ENCODE measurements around the gene FARS2.

FARS2 gene

DNA sequence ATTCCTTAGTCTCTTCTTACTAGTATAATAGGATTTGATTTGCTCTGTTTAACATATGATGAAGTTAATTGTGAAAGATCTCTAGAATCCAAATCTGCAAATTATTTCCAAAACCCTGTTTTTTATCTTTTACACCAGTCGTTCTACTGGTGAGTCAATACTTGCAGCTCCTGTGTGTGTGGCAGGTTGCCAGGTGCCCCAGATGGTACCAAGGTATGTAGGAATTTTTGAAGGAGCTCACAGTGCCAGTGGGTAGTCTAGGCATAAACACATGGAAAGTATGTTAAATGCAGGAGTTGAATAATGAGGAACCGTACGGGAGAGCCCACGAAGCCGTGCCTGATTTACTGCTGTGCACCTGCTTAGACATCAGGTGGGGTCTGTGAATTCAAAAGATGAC is 192.2 kb downstream of the FARS2 start:
- no peaks in the 10 kb centered on the region for H3K9me3 ChIP-seq (ENCODE audit: control insufficient read depth, low read length)
- H3K36me3 ChIP-seq (ENCODE audit: control insufficient read depth, insufficient read depth, low read length), result no peaks in the 10 kb centered on the region
- H3K27me3 ChIP-seq (ENCODE audit: control insufficient read depth, insufficient read depth, low read length), result no peaks in the 10 kb centered on the region
- peaks cover 16% of the 10 kb centered on the region for H3K4me1 ChIP-seq (ENCODE audit: control insufficient read depth, insufficient read depth, low read length)
- H3K9ac ChIP-seq (ENCODE audit: low read length), result no peak overlapping the region
- no peak overlapping the region for H3K4me3 ChIP-seq (ENCODE audit: low read length)

- Histone ChIP-seq H3K4me1 (ENCODE audit: control insufficient read depth, insufficient read depth, low read length) (peaks cover 16% of the 10 kb centered on the region), H3K9me3 (ENCODE audit: control insufficient read depth, low read length) (no peaks in the 10 kb centered on the region), H3K4me3 (ENCODE audit: low read length) (no peak overlapping the region), H3K27me3 (ENCODE audit: control insufficient read depth, insufficient read depth, low read length) (no peaks in the 10 kb centered on the region), H3K9ac (ENCODE audit: low read length) (no peak overlapping the region), H3K36me3 (ENCODE audit: control insufficient read depth, insufficient read depth, low read length) (no peaks in the 10 kb centered on the region)
Measured at GRCh38 chr6:5455142-5455541, 193.8 kb downstream of the FARS2 start.

GRCh38 chr6:5457041-5457440 is 195.7 kb downstream of the FARS2 start:
- Histone ChIP-seq H3K4me3 (ENCODE audit: low read length) (no peak overlapping the region), H3K36me3 (ENCODE audit: control insufficient read depth, insufficient read depth, low read length) (no peaks in the 10 kb centered on the region), H3K9me3 (ENCODE audit: control insufficient read depth, low read length) (no peaks in the 10 kb centered on the region), H3K9ac (ENCODE audit: low read length) (no peak overlapping the region), H3K27me3 (ENCODE audit: control insufficient read depth, insufficient read depth, low read length) (no peaks in the 10 kb centered on the region), H3K4me1 (ENCODE audit: control insufficient read depth, insufficient read depth, low read length) (peaks cover 16% of the 10 kb centered on the region)

- H3K9ac ChIP-seq (ENCODE audit: low read length), result no peak overlapping the region
- H3K4me3 ChIP-seq (ENCODE audit: low read length), result no peak overlapping the region
- H3K4me1 ChIP-seq (ENCODE audit: control insufficient read depth, insufficient read depth, low read length), result peaks cover 16% of the 10 kb centered on the region
- H3K9me3 ChIP-seq (ENCODE audit: control insufficient read depth, low read length), result no peaks in the 10 kb centered on the region
- H3K27me3 ChIP-seq (ENCODE audit: control insufficient read depth, insufficient read depth, low read length), result no peaks in the 10 kb centered on the region
- no peaks in the 10 kb centered on the region for H3K36me3 ChIP-seq (ENCODE audit: control insufficient read depth, insufficient read depth, low read length)
Measured at GRCh38 chr6:5457983-5458683, 196.8 kb downstream of the FARS2 start.

- Histone ChIP-seq H3K9me3 (ENCODE audit: control insufficient read depth, low read length) (no peaks in the 10 kb centered on the region), H3K4me1 (ENCODE audit: control insufficient read depth, insufficient read depth, low read length) (peaks cover 16% of the 10 kb centered on the region), H3K4me3 (ENCODE audit: low read length) (no peak overlapping the region), H3K9ac (ENCODE audit: low read length) (no peak overlapping the region), H3K36me3 (ENCODE audit: control insufficient read depth, insufficient read depth, low read length) (no peaks in the 10 kb centered on the region), H3K27me3 (ENCODE audit: control insufficient read depth, insufficient read depth, low read length) (no peaks in the 10 kb centered on the region)
Measured at GRCh38 chr6:5459346-5459745, 198.0 kb downstream of the FARS2 start.

DNA sequence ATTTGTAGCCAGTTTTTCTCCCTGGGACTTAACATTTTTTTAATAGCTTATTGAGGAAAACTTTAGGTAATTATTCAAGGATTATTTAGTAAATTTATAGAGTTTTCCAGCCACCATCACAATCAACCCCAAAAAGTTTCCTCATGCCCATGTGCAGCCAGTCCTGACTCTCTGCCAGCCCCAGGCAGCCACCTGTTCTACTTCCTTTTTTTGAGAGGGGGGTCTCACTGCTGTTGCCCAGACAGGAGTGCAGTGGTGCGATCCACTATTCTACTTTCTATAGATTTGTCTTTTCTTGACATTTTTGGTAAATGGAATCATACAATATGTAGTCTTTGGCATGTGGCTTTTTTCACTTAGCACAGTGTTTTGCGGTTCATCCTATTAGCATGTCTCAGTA is 200.1 kb downstream of the FARS2 start:
- Histone ChIP-seq H3K4me3 (ENCODE audit: low read length) (no peak overlapping the region), H3K27me3 (ENCODE audit: control insufficient read depth, insufficient read depth, low read length) (no peaks in the 10 kb centered on the region), H3K36me3 (ENCODE audit: control insufficient read depth, insufficient read depth, low read length) (no peaks in the 10 kb centered on the region), H3K9me3 (ENCODE audit: control insufficient read depth, low read length) (no peaks in the 10 kb centered on the region), H3K9ac (ENCODE audit: low read length) (no peak overlapping the region), H3K4me1 (ENCODE audit: control insufficient read depth, insufficient read depth, low read length) (peaks cover 16% of the 10 kb centered on the region)

GRCh38 chr6:5462856-5463255 is 201.5 kb downstream of the FARS2 start:
- Histone ChIP-seq H3K36me3 (ENCODE audit: control insufficient read depth, insufficient read depth, low read length) (no peaks in the 10 kb centered on the region), H3K4me1 (ENCODE audit: control insufficient read depth, insufficient read depth, low read length) (peaks cover 4% of the 10 kb centered on the region), H3K4me3 (ENCODE audit: low read length) (no peak overlapping the region), H3K27me3 (ENCODE audit: control insufficient read depth, insufficient read depth, low read length) (no peaks in the 10 kb centered on the region), H3K9me3 (ENCODE audit: control insufficient read depth, low read length) (no peaks in the 10 kb centered on the region), H3K9ac (ENCODE audit: low read length) (no peak overlapping the region)

DNA sequence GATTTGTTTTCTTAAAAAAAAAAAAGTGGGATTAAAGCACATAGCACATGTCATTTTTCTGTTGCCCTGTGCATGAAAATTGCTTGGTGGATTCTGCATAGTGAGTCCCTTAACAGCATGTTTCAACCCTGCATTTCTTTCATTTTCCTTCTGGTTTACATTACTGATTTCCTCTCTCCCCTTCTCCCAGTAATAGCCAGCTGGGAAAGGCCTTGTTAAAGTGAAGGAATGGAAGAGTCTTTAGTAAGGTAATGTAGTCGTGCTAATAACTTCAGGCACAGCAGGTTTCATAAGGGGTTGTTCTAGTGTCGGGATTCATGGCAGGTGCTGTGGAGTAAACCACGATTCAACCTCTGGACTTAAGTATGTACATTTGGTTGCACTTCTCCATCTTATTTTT is 202.4 kb downstream of the FARS2 start:
- H3K9ac ChIP-seq (ENCODE audit: low read length), result no peak overlapping the region
- no peak overlapping the region for H3K4me3 ChIP-seq (ENCODE audit: low read length)
- H3K4me1 ChIP-seq (ENCODE audit: control insufficient read depth, insufficient read depth, low read length), result no peaks in the 10 kb centered on the region
- no peaks in the 10 kb centered on the region for H3K36me3 ChIP-seq (ENCODE audit: control insufficient read depth, insufficient read depth, low read length)
- H3K9me3 ChIP-seq (ENCODE audit: control insufficient read depth, low read length), result no peaks in the 10 kb centered on the region
- no peaks in the 10 kb centered on the region for H3K27me3 ChIP-seq (ENCODE audit: control insufficient read depth, insufficient read depth, low read length)

DNA sequence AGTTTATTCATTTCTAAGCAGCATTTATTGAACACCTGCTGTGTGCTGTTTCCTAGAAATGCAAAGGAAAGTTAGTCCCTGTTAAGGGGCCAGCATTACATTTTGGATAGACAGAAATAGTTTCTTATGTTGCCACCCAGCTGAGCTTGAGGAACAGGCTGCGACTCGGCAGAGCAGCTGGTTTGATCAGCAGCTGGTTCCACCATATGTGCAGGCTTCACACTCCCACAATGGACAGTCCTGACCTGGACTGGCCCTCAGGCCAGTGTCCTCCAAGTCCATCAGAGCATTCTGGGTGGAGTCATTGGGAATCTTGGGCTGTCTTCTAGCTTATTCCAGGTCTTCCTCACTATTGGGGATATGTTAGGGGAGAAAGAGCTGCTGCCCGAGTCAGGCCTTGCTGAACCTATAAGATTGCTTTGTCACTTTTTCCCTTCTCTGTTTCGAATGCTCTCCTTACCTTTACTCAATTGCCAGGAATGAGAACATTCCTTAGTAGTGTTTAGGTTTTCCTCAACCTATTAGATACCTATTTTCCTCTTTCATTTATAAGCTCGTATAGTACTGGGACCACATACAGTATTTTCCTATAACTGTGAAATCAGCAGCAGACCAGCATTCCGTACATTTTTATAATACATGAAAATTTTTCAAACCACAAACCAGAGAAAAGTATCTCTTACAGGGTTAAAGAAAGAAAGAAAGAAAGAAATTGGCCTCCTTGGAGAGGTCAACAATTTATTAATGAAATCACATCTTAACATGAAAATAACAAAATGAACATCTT is 203.0 kb downstream of the FARS2 start:
- Histone ChIP-seq H3K4me1 (ENCODE audit: control insufficient read depth, insufficient read depth, low read length) (no peaks in the 10 kb centered on the region), H3K36me3 (ENCODE audit: control insufficient read depth, insufficient read depth, low read length) (no peaks in the 10 kb centered on the region), H3K27me3 (ENCODE audit: control insufficient read depth, insufficient read depth, low read length) (no peaks in the 10 kb centered on the region), H3K4me3 (ENCODE audit: low read length) (no peak overlapping the region), H3K9me3 (ENCODE audit: control insufficient read depth, low read length) (no peaks in the 10 kb centered on the region), H3K9ac (ENCODE audit: low read length) (no peak overlapping the region)

GRCh38 chr6:5466281-5467136 is 205.2 kb downstream of the FARS2 start:
- Histone ChIP-seq H3K27me3 (ENCODE audit: control insufficient read depth, insufficient read depth, low read length) (no peaks in the 10 kb centered on the region), H3K9me3 (ENCODE audit: control insufficient read depth, low read length) (no peaks in the 10 kb centered on the region), H3K36me3 (ENCODE audit: control insufficient read depth, insufficient read depth, low read length) (no peaks in the 10 kb centered on the region), H3K4me1 (ENCODE audit: control insufficient read depth, insufficient read depth, low read length) (no peaks in the 10 kb centered on the region), H3K4me3 (ENCODE audit: low read length) (no peak overlapping the region), H3K9ac (ENCODE audit: low read length) (no peak overlapping the region)

GRCh38 chr6:5468586-5468985 is 207.3 kb downstream of the FARS2 start:
- Histone ChIP-seq H3K4me3 (ENCODE audit: low read length) (no peak overlapping the region), H3K9me3 (ENCODE audit: control insufficient read depth, low read length) (no peaks in the 10 kb centered on the region), H3K36me3 (ENCODE audit: control insufficient read depth, insufficient read depth, low read length) (no peaks in the 10 kb centered on the region), H3K4me1 (ENCODE audit: control insufficient read depth, insufficient read depth, low read length) (no peaks in the 10 kb centered on the region), H3K27me3 (ENCODE audit: control insufficient read depth, insufficient read depth, low read length) (no peaks in the 10 kb centered on the region), H3K9ac (ENCODE audit: low read length) (no peak overlapping the region)
